Body of pancreas (tissue), 4 donors: ENCODE results near the gene ARMC12.
A peak's percentile ranks its signal among the peaks of the same experiment; 100 is the strongest.

Source experiments
- CTCF ChIP-seq, 7 experiments: fragments of 450-650 bp in 4 of 7; fragments of 200-600 bp in 3 of 7; sonication (generic) in 3 of 7; IDR thresholded peaks; one replicate each; pipeline ENCODE4 v1.5.1; 2016 to 2019; ENCODE audit warnings: antibody characterized with exemption in 7 of 7
- POLR2A ChIP-seq, 3 donors: fragments of 450-650 bp; IDR thresholded peaks; one replicate each; pipeline ENCODE4 v1.6.1; 2016; ENCODE audit warnings: antibody characterized with exemption in 3 of 3, mild to moderate bottlenecking in 2 of 3

GRCh38 chr6:35719830-35720733, 16.8 kb upstream of the ARMC12 start:
- no peak for TF ChIP-seq CTCF (IDR thresholded peaks at IDR 0.05)
- TF ChIP-seq POLR2A (IDR thresholded peaks at IDR 0.05) = peak in 1 of 3 donors; percentile 35
